Activated CD4-positive, alpha-beta T cell treated with anti-CD3 and anti-CD28 coated beads for 36 hours (primary cell): Measurements from ENCODE around the gene PMF1. TPM values are rescaled to one million over a fixed set of nuclear protein-coding genes. Genes with fewer than 3 reads are reported as not detected.

Experiments used
- ATAC-seq: fragments of 200-7000 bp; cut with Tn5 transposase; one replicate; pipeline ENCODE4 v1.10.0; 2021; ENCODE audit warnings: mild to moderate bottlenecking, moderate library complexity
- CTCF ChIA-PET: fragments of 350-600 bp; sonication (Branson Sonifier 250); formaldehyde crosslinking; loops from one replicate; lab custom pipeline; 2021; ENCODE audit warnings: antibody characterized with exemption; lab: Charles Lee
- POLR2A ChIA-PET: fragments of 350-600 bp; sonication (Branson Sonifier 250); formaldehyde crosslinking; loops from one replicate; lab custom pipeline; 2021; ENCODE audit warnings: antibody characterized with exemption, inconsistent platforms; lab: Charles Lee
- DNase-seq: peaks from one replicate; pipeline ENCODE4 v3.0.0-alpha.2; 2020
- H3K27ac Mint-ChIP-seq: one replicate; pipeline ENCODE4 v1.8.0; 2021; ENCODE audit warnings: mixed read lengths
- H3K27me3 Mint-ChIP-seq: one replicate; pipeline ENCODE4 v1.8.0; 2021; ENCODE audit warnings: mixed read lengths
- H3K36me3 Mint-ChIP-seq: one replicate; pipeline ENCODE4 v1.8.0; 2021; ENCODE audit warnings: low read depth, mixed read lengths
- H3K4me1 Mint-ChIP-seq: one replicate; pipeline ENCODE4 v1.8.0; 2021; ENCODE audit warnings: mixed read lengths
- H3K4me3 Mint-ChIP-seq: one replicate; pipeline ENCODE4 v1.8.0; 2021; ENCODE audit warnings: mild to moderate bottlenecking, moderate library complexity, mixed read lengths
- H3K9me3 Mint-ChIP-seq: one replicate; pipeline ENCODE4 v1.8.0; 2021; ENCODE audit warnings: low read depth, mixed read lengths
- intact Hi-C, 2 experiments: fragments of 100-400 bp; cut with DNase I in 1 of 2; cut with micrococcal nuclease in 1 of 2; formaldehyde crosslinking; loops; one replicate each; pipeline versions ENCODE4 v1.14.2 to v1.15.1; 2022 to 2024; cut with DNase I, micrococcal nuclease
- total RNA-seq, 2 experiments: library from RNA; stranded (reverse); gene quantifications; one replicate each; pipeline ENCODE4 v1.2.3, GENCODE V29; 2021

The PMF1 gene
- total RNA-seq, 2 experiments from 2014 or later = 108 to 117 TPM

GRCh38 chr1:156233426-156234127 lies 20.8 kb downstream of the PMF1 start:
- DNase-seq = no peak
- H3K4me3 Mint-ChIP-seq = no peak overlapping the region
- intact Hi-C loops = no loop called here
- H3K36me3 Mint-ChIP-seq = peaks cover 36% of the 10 kb centered on the region
- ChIA-PET POLR2A (no interaction called here), CTCF (interaction anchor here (0.8 to 2.5 kb wide), 6 partner anchors 10 to 152 kb away, joined by 3 to 12 read pairs (median 3); no protein-coding TSS in a partner anchor)
- no peaks in the 10 kb centered on the region for H3K27me3 Mint-ChIP-seq
- peaks cover 4% of the 10 kb centered on the region for H3K4me1 Mint-ChIP-seq
- ATAC-seq = no peak
- H3K9me3 Mint-ChIP-seq = no peaks in the 10 kb centered on the region
- H3K27ac Mint-ChIP-seq = no peak overlapping the region

- DNase-seq (no peak), ATAC-seq (no peak)
- intact Hi-C loops = no loop called here
- H3K36me3 Mint-ChIP-seq = peaks cover 39% of the 10 kb centered on the region
- ChIA-PET CTCF (no interaction called here), POLR2A (interaction anchor here (0.5 kb wide), 1 partner anchor 331 kb away, joined by 3 read pairs; no protein-coding TSS in a partner anchor)
- no peak overlapping the region for H3K4me3 Mint-ChIP-seq
- H3K4me1 Mint-ChIP-seq = peaks cover 4% of the 10 kb centered on the region
- no peak overlapping the region for H3K27ac Mint-ChIP-seq
- no peaks in the 10 kb centered on the region for H3K9me3 Mint-ChIP-seq
- no peaks in the 10 kb centered on the region for H3K27me3 Mint-ChIP-seq
These were observed 23.4 kb downstream of the PMF1 start for GRCh38 chr1:156236164-156236563.

- CTCF ChIA-PET = interaction anchor here (0.5 to 1.0 kb wide), 3 partner anchors 9 to 101 kb away, joined by 3 read pairs; no protein-coding TSS in a partner anchor
- H3K4me3 Mint-ChIP-seq = no peak overlapping the region
- H3K4me1 Mint-ChIP-seq = peaks cover 4% of the 10 kb centered on the region
- POLR2A ChIA-PET = interaction anchor here (0.5 to 1.2 kb wide), 2 partner anchors 10 to 13 kb away, joined by 3 read pairs; partner anchors contain the start of gene PAQR6
- H3K9me3 Mint-ChIP-seq = no peaks in the 10 kb centered on the region
- ATAC-seq (peak; percentile 11), DNase-seq (no peak)
- peaks cover 36% of the 10 kb centered on the region for H3K36me3 Mint-ChIP-seq
- intact Hi-C loops = no loop called here
- H3K27ac Mint-ChIP-seq = no peak overlapping the region
- H3K27me3 Mint-ChIP-seq = no peaks in the 10 kb centered on the region
These were observed 25.4 kb downstream of the PMF1 start for GRCh38 chr1:156238248-156238647.

- no peak overlapping the region for H3K27ac Mint-ChIP-seq
- DNase-seq (no peak), ATAC-seq (no peak)
- H3K4me1 Mint-ChIP-seq = peaks cover 14% of the 10 kb centered on the region
- H3K9me3 Mint-ChIP-seq = no peaks in the 10 kb centered on the region
- H3K27me3 Mint-ChIP-seq = peaks cover 4% of the 10 kb centered on the region
- H3K4me3 Mint-ChIP-seq = no peak overlapping the region
- peaks cover 29% of the 10 kb centered on the region for H3K36me3 Mint-ChIP-seq
- POLR2A ChIA-PET = interaction anchor here (0.9 kb wide), 1 partner anchor 135 kb away, joined by 4 read pairs; no protein-coding TSS in a partner anchor
- CTCF ChIA-PET = no interaction called here
- intact Hi-C loops = no loop called here
These were observed 28.6 kb downstream of the PMF1 start for GRCh38 chr1:156241311-156241811.

- ATAC-seq (no peak), DNase-seq (no peak)
- H3K27me3 Mint-ChIP-seq = peaks cover 4% of the 10 kb centered on the region
- H3K4me3 Mint-ChIP-seq = no peak within 1 kb of the TSS
- no peak within 1 kb of the TSS for H3K27ac Mint-ChIP-seq
- no peaks in the 10 kb centered on the region for H3K9me3 Mint-ChIP-seq
- POLR2A ChIA-PET = interaction anchor here (0.9 to 1.5 kb wide), 2 partner anchors 96 to 136 kb away, joined by 3 to 4 read pairs; no protein-coding TSS in a partner anchor
- peaks cover 14% of the 10 kb centered on the region for H3K4me1 Mint-ChIP-seq
- CTCF ChIA-PET = no interaction called here
- H3K36me3 Mint-ChIP-seq = peaks cover 28% of the 10 kb centered on the region
- intact Hi-C loops = loop anchor here in 1 of 2 experiments (2.0 kb wide), 1 partner anchor 19 kb away; no protein-coding TSS in a partner anchor
These were observed 29.1 kb downstream of the PMF1 start, which contains the start of gene BGLAP for GRCh38 chr1:156241926-156242325. TSS of gene BGLAP (plus strand) at chr1:156242184. CDS start at chr1:156242232, 48 bp downstream.

GRCh38 chr1:156242738-156243137 lies 29.9 kb downstream of the PMF1 start:
- Mint-ChIP-seq H3K27ac (no peak overlapping the region), H3K9me3 (no peaks in the 10 kb centered on the region), H3K27me3 (peaks cover 4% of the 10 kb centered on the region), H3K36me3 (peaks cover 23% of the 10 kb centered on the region), H3K4me1 (peaks cover 14% of the 10 kb centered on the region), H3K4me3 (no peak overlapping the region)
- DNase-seq (no peak), ATAC-seq (no peak)
- POLR2A ChIA-PET = interaction anchor here (1.5 kb wide), 1 partner anchor 97 kb away, joined by 3 read pairs; no protein-coding TSS in a partner anchor
- CTCF ChIA-PET = interaction anchor here (1.2 kb wide), 1 partner anchor 18 kb away, joined by 4 read pairs; no protein-coding TSS in a partner anchor
- intact Hi-C loops = loop anchor here in 1 of 2 experiments (2.0 kb wide), 1 partner anchor 18 kb away; no protein-coding TSS in a partner anchor

- intact Hi-C loops = no loop called here
- Mint-ChIP-seq H3K4me3 (no peak overlapping the region), H3K36me3 (peaks cover 14% of the 10 kb centered on the region), H3K27ac (no peak overlapping the region), H3K9me3 (no peaks in the 10 kb centered on the region), H3K27me3 (peaks cover 4% of the 10 kb centered on the region), H3K4me1 (peaks cover 11% of the 10 kb centered on the region)
- no peak for ATAC-seq
- DNase-seq = no peak
- CTCF ChIA-PET = interaction anchor here (1.5 kb wide), 1 partner anchor 102 kb away, joined by 6 read pairs; no protein-coding TSS in a partner anchor
- POLR2A ChIA-PET = no interaction called here
These were observed 31.3 kb downstream of the PMF1 start for GRCh38 chr1:156244126-156244525.

GRCh38 chr1:156244712-156245111 lies 31.9 kb downstream of the PMF1 start:
- no peak for ATAC-seq
- H3K36me3 Mint-ChIP-seq = peaks cover 12% of the 10 kb centered on the region
- H3K9me3 Mint-ChIP-seq = no peaks in the 10 kb centered on the region
- H3K27ac Mint-ChIP-seq = no peak overlapping the region
- H3K4me3 Mint-ChIP-seq = peak overlapping the region; percentile 59
- intact Hi-C loops = no loop called here
- peaks cover 11% of the 10 kb centered on the region for H3K4me1 Mint-ChIP-seq
- ChIA-PET POLR2A (no interaction called here), CTCF (interaction anchor here (1.1 to 1.5 kb wide), 2 partner anchors 103 to 113 kb away, joined by 4 to 6 read pairs; no protein-coding TSS in a partner anchor)
- H3K27me3 Mint-ChIP-seq = peaks cover 4% of the 10 kb centered on the region
- DNase-seq = no peak

DNA sequence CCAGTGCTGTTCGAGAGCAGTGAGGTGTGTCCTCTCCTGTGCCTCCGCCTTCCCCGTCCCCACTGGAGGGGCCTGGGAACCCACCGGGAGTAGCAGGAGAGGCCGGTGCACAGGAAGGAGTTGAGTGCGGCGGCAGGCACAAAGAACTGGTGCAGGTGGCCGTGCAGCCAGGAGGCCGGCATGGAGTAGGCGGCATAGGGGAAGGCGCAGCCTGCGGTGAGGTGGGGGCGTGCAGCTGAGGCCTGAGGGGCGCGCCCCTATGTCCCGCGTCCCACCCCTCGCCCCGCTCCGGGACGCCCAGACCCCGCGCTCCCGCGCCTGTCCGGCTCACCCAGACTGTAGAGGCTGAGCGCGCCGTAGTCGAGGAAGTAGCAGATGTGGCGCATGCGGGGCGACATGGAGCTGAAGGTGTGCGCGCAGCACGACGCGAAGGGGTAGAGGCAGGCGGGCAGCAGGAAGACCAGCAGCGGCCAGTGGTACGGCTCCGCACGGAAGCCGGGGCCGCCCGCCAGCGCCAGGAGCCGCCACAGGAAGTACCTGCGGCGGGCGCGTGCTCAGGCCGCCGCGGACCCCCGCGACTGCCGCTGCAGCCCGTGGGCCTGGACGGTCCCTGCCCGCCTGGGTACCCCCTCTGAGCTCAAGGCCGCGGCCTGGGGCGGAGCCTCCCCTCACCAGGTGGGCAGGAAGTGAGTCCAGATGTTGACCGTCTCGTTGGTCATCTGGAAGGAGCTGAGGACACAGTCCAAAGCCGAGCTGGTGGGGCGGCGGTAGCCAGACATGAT lies 32.8 kb downstream of the PMF1 start:
- peak; percentile 64 for DNase-seq
- ChIA-PET POLR2A (interaction anchor here (0.6 to 1.2 kb wide), 4 partner anchors 19 to 161 kb away, joined by 3 to 4 read pairs (median 3); no protein-coding TSS in a partner anchor), CTCF (interaction anchor here (0.6 to 1.5 kb wide), 5 partner anchors 21 to 117 kb away, joined by 3 to 6 read pairs (median 4); no protein-coding TSS in a partner anchor)
- peaks cover 12% of the 10 kb centered on the region for H3K36me3 Mint-ChIP-seq
- intact Hi-C loops = no loop called here
- peaks cover 4% of the 10 kb centered on the region for H3K27me3 Mint-ChIP-seq
- ATAC-seq = peak; percentile 55
- H3K4me3 Mint-ChIP-seq = peak overlapping the region; percentile 59
- H3K9me3 Mint-ChIP-seq = no peaks in the 10 kb centered on the region
- H3K27ac Mint-ChIP-seq = peak overlapping the region; percentile 25
- peaks cover 11% of the 10 kb centered on the region for H3K4me1 Mint-ChIP-seq

GRCh38 chr1:156246241-156246780 lies 33.5 kb downstream of the PMF1 start:
- H3K27me3 Mint-ChIP-seq = peaks cover 4% of the 10 kb centered on the region
- DNase-seq = no peak
- intact Hi-C loops = no loop called here
- ChIA-PET CTCF (interaction anchor here (0.6 to 1.3 kb wide), 3 partner anchors 21 to 118 kb away, joined by 3 to 4 read pairs (median 4); no protein-coding TSS in a partner anchor), POLR2A (interaction anchor here (0.6 to 1.2 kb wide), 5 partner anchors 20 to 162 kb away, joined by 3 to 4 read pairs (median 3); no protein-coding TSS in a partner anchor)
- no peak overlapping the region for H3K4me3 Mint-ChIP-seq
- H3K27ac Mint-ChIP-seq = peak overlapping the region; percentile 25
- no peak for ATAC-seq
- peaks cover 11% of the 10 kb centered on the region for H3K4me1 Mint-ChIP-seq
- peaks cover 9% of the 10 kb centered on the region for H3K36me3 Mint-ChIP-seq
- no peaks in the 10 kb centered on the region for H3K9me3 Mint-ChIP-seq
